ENCODE results near the gene RANBP1. TPM values are rescaled to one million over a fixed set of nuclear protein-coding genes. Genes with fewer than 3 reads are reported as not detected.

The RANBP1 gene
- total and polyA plus RNA-seq, 9 of the 15 experiments (the other 6 are each of a cell fraction or from before 2014, with no cell fraction given) = 162 to 2,891 (median 1,289) TPM

DNA sequence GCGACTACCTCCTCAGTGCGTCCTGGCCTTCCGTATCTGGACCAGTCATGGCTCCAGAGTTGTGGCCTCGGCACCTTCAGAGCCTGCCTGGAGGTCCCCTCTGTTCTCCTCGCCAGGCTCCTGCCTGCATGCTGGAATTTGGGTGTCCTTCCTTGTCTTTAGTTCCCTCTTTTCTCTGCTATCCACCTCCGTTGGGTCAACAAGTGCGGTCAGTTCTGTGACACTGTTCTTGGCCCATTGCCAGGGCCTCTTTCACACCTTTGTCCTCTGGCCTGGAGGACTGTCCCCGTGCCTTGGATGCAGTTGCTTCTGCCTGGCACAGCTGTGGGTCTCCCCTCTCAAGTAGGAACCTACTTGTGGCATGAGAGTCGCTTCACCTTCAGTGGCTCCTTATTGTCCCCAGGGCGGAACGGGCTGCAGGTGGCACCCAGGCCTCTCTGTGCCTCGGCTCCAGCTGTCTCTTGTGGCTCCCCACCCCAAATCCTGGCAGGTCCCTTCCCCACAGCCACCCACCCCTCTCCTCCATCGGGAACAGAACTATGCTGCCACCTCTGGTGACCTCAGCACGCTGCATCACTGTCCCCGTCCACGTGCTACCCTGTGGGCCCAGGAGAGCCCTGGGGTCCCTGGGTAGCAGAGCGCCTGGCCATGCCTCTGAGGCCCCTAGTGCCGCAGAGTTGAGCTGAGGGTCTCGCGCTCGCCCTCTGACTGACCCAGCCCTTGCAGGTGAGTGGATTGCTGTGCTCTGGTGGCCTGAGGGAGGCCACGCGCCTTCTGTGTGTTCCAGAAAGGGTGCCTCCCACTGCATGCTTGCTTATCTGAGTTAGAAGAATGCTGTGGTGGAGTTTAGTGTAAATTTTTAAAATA is 31.1 kb upstream of the RANBP1 start (continued):
- TF ChIP-seq, protein P1, sequence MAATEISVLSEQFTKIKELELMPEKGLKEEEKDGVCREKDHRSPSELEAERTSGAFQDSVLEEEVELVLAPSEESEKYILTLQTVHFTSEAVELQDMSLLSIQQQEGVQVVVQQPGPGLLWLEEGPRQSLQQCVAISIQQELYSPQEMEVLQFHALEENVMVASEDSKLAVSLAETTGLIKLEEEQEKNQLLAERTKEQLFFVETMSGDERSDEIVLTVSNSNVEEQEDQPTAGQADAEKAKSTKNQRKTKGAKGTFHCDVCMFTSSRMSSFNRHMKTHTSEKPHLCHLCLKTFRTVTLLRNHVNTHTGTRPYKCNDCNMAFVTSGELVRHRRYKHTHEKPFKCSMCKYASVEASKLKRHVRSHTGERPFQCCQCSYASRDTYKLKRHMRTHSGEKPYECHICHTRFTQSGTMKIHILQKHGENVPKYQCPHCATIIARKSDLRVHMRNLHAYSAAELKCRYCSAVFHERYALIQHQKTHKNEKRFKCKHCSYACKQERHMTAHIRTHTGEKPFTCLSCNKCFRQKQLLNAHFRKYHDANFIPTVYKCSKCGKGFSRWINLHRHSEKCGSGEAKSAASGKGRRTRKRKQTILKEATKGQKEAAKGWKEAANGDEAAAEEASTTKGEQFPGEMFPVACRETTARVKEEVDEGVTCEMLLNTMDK (IDR thresholded peaks at IDR 0.05; ENCODE audit: borderline replicate concordance, insufficient read depth, low read depth, low read length, poor library complexity, severe bottlenecking) = no peak
- no peak for TF ChIP-seq ZC3H4 (CRISPR knock-in tag; IDR thresholded peaks at IDR 0.05; ENCODE audit: borderline replicate concordance)
- peak; percentile 94 for TF ChIP-seq ERF (CRISPR knock-in tag; IDR thresholded peaks at IDR 0.05)
- TF ChIP-seq, protein P2, sequence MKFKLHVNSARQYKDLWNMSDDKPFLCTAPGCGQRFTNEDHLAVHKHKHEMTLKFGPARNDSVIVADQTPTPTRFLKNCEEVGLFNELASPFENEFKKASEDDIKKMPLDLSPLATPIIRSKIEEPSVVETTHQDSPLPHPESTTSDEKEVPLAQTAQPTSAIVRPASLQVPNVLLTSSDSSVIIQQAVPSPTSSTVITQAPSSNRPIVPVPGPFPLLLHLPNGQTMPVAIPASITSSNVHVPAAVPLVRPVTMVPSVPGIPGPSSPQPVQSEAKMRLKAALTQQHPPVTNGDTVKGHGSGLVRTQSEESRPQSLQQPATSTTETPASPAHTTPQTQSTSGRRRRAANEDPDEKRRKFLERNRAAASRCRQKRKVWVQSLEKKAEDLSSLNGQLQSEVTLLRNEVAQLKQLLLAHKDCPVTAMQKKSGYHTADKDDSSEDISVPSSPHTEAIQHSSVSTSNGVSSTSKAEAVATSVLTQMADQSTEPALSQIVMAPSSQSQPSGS (CRISPR knock-in tag; IDR thresholded peaks at IDR 0.05) = no peak
- TF ChIP-seq NR3C1 (CRISPR knock-in tag; IDR thresholded peaks at IDR 0.05) = no peak
- TF ChIP-seq, protein P3, sequence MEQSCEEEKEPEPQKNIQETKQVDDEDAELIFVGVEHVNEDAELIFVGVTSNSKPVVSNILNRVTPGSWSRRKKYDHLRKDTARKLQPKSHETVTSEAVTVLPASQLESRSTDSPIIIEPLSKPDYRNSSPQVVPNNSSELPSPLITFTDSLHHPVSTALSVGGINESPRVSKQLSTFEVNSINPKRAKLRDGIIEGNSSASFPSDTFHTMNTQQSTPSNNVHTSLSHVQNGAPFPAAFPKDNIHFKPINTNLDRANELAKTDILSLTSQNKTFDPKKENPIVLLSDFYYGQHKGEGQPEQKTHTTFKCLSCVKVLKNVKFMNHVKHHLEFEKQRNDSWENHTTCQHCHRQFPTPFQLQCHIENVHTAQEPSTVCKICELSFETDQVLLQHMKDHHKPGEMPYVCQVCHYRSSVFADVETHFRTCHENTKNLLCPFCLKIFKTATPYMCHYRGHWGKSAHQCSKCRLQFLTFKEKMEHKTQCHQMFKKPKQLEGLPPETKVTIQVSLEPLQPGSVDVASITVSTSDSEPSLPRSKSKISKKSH (CRISPR knock-in tag; IDR thresholded peaks at IDR 0.05) = no peak; the same call in 1 of the 2 replicates
- TF ChIP-seq SP2 (IDR thresholded peaks at IDR 0.05; ENCODE audit: extremely low read depth, low read depth, low read length, poor library complexity, severe bottlenecking) = no peak
- TF ChIP-seq SMAD3 (CRISPR knock-in tag; conservative IDR thresholded peaks at IDR 0.05) = 0 out of 2 replicates have a peak, but pooled peaks have one; percentile 71
- no peak for TF ChIP-seq ZSCAN29 (IDR thresholded peaks at IDR 0.05)
- TF ChIP-seq MCM2 (IDR thresholded peaks at IDR 0.05; ENCODE audit: low read depth) = no peak
- TF ChIP-seq GABPA (tag; conservative IDR thresholded peaks at IDR 0.05; ENCODE audit: low read depth) = no peak
- TF ChIP-seq HNRNPL (IDR thresholded peaks at IDR 0.05; ENCODE audit: low read depth, low read length) = no peak
- peak; percentile 39 for TF ChIP-seq POU5F1 (IDR thresholded peaks at IDR 0.05; ENCODE audit: borderline replicate concordance, low read depth, low read length, partially characterized antibody)
- no peak for TF ChIP-seq ILF3 (IDR thresholded peaks at IDR 0.05; ENCODE audit: borderline replicate concordance)
- peak; percentile 94 for TF ChIP-seq NR4A1 (CRISPR knock-in tag; IDR thresholded peaks at IDR 0.05)
- TF ChIP-seq NR4A1 (tag; IDR thresholded peaks at IDR 0.05) = peak; percentile 91
- TF ChIP-seq, protein P4, sequence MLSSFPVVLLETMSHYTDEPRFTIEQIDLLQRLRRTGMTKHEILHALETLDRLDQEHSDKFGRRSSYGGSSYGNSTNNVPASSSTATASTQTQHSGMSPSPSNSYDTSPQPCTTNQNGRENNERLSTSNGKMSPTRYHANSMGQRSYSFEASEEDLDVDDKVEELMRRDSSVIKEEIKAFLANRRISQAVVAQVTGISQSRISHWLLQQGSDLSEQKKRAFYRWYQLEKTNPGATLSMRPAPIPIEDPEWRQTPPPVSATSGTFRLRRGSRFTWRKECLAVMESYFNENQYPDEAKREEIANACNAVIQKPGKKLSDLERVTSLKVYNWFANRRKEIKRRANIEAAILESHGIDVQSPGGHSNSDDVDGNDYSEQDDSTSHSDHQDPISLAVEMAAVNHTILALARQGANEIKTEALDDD (IDR thresholded peaks at IDR 0.05) = no peak
- TF ChIP-seq, protein P5, sequence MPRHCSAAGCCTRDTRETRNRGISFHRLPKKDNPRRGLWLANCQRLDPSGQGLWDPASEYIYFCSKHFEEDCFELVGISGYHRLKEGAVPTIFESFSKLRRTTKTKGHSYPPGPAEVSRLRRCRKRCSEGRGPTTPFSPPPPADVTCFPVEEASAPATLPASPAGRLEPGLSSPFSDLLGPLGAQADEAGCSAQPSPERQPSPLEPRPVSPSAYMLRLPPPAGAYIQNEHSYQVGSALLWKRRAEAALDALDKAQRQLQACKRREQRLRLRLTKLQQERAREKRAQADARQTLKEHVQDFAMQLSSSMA (CRISPR knock-in tag; IDR thresholded peaks at IDR 0.05) = no peak
- TF ChIP-seq CXXC5 (CRISPR knock-in tag; IDR thresholded peaks at IDR 0.05) = peak; percentile 63

Data from K562 (cell line).